ENCODE measurements around the gene BHMT.

Gene BHMT

GRCh38 chr5:79181419-79182022 lies 69.9 kb downstream of the BHMT start:
- DNase-seq = no peak
